Smooth muscle cell of the pulmonary artery (primary cell): ENCODE measurements around the gene EFCAB5. TPM values are rescaled to one million over a fixed set of nuclear protein-coding genes. Genes with fewer than 3 reads are reported as not detected.

Experiments
- total RNA-seq: library from RNA; depleted of rRNA; stranded (reverse); fragments of >200 nt; gene quantifications from 2 replicates; pipeline ENCODE4 v1.2.3, GENCODE V29; 2014

EFCAB5 gene
- 0.07 and 0.13 TPM in 2 replicates for total RNA-seq

GRCh38 chr17:29941334-29941733, at the start of gene EFCAB5:
TSS of gene EFCAB5 (plus strand) at chr17:29941634. CDS start at chr17:29941797, 163 bp downstream.

DNA sequence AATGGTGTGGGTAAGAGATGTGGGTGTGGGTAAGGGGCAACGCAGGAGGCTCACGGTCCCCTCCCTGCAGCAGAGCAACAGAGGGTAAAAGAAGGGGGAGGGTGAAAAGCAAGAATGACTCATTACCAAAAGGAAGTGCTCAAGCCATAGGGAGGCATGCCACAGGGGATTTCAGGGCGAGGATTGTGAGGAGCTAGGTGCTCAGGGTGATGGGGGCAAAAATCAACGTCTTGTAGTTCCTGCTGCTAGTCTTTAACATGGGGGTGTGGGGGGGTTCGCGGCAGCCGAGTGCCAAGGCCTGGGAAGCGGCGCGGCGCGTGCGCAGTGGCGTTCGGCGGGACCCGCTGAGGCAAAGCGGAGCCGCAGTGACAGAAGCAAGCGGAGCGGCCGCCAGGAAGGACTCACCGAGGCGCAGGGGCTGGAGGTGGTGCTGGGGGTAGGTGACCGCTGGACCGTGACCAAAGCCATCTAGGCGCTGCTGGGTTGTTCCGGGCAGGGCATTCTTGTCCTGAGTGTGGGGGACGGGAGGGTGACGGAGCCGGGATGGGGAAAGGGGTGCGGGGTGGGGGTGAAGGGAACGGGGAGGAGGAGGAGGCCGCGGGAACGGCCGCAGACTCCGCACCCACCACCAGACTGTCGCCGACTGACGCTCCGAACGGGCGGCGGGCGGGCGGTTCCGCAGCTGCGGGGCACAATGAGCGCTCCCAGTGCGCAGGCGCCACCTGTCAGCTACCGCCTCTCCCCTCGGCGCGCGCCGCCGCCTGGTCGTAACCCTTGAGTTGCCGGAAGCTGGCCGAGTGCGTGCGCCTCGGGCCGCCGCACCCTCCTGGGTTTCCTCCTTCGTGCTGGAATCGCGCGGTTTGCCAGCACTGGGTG, 11.7 kb upstream of the EFCAB5 start, which contains the start of gene SSH2:
TSS of gene SSH2 (minus strand) at position 696 of the 876 bp plus-strand sequence. CDS start at position 468, 228 bp downstream.

DNA sequence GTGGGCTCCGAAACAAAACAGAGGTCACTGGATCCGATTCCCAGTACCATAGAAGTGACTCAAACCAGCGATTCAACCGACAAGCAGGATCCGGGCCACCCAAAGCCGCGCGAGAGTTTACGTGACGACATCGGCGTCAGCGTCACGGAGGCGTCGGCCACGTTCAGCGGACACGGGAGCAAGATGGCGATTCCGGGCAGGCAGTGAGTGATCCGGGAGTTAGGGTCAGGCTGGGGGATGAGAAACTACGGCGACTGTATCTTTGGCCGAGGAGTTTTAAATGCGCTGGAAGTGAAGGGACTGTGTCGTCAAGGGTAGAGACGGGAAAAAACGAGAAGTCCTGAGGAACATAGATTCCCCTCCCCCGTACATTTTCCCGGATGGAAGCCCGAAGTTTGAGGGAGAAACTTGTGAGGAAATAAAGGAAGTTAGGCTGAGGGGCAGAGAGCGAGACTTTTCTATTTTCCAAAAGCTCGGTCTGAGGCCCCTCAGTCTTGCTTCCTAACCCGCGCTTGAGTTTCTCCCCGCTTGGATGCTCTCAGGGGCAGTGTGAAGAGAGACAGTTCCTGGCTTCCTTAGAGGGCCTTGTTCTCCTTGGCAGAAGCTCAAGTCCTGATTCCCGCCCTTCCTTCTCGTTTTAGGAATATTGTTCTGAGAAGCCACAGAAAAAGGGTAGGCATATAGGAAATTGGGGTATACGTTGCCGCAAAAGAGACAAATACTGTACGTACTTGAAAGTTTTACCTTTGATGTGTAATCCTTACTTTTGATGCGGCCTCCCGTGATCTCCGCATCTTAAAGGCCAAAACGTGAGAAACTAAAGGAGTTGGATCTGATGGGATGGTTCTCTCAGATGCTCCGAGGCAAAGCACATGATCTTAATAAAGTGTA, 175.5 kb downstream of the EFCAB5 start, which contains the start of gene NSRP1:
TSS of gene NSRP1 (plus strand) at position 156 of the 891 bp plus-strand sequence. CDS start at position 184, 28 bp downstream.

Other genes starting within 250 kb of the EFCAB5 start
- 10.6 and 14.3 TPM in 2 replicates for gene SSH2, start 11.4 kb upstream of the EFCAB5 start, total RNA-seq
- 15.2 and 16.7 TPM in 2 replicates for gene NSRP1, start 175.2 kb downstream of the EFCAB5 start, total RNA-seq